GM12878 (cell line): Measurements from ENCODE around the gene COL4A1. TPM values are rescaled to one million over a fixed set of nuclear protein-coding genes. Genes with fewer than 3 reads are reported as not detected.

Source experiments
- ATAC-seq: fragments of 200-7000 bp; cut with Tn5 transposase; 3 replicates; pipeline ENCODE4 v1.9.1; 2020; ENCODE audit warnings: mild to moderate bottlenecking, moderate library complexity
- BruUV-seq: library from RNA; stranded (reverse); fragments of 400-500 nt; replicated peaks from 2 replicates; lab custom pipeline; 2021; lab: Mats Ljungman, UMichigan
- CTCF ChIA-PET: fragments of 300-600 bp; sonication (Branson Sonifier 250); formaldehyde crosslinking; extraction: SDS; loops from one replicate; lab custom pipeline; 2021; ENCODE audit warnings: inconsistent platforms; lab: Yijun Ruan, JAX
- POLR2A ChIA-PET: fragments of 350-600 bp; formaldehyde crosslinking; extraction: SDS; loops from one replicate; lab custom pipeline; 2021; ENCODE audit warnings: inconsistent platforms; lab: Charles Lee
- RAD21 ChIA-PET: fragments of 300-600 bp; sonication (Branson Sonifier 250); formaldehyde crosslinking; loops from one replicate; lab custom pipeline; 2023; ENCODE audit warnings: antibody characterized with exemption; ENCODE audit not compliant: unreplicated experiment; lab: Charles Lee
- SMC1A ChIA-PET: fragments of 300-600 bp; sonication (Branson Sonifier 250); formaldehyde crosslinking; loops from one replicate; lab custom pipeline; 2023; ENCODE audit not compliant: unreplicated experiment, uncharacterized antibody; lab: Charles Lee
- DNase-seq: peaks from one replicate; pipeline ENCODE4 v3.0.0-alpha.2; 2011; ENCODE audit warnings: low read depth, low spot score
- FAIRE-seq: peaks from 3 replicates; lab custom pipeline; 2011; peaks lifted over from hg19 to GRCh38; lab: Jason Lieb, UNC
- H2AFZ ChIP-seq: 2 replicates; pipeline ENCODE4 v1.6.0; 2011; ENCODE audit warnings: low read depth, low read length, control low read depth; ENCODE audit not compliant: control insufficient read depth
- H3K27ac ChIP-seq: 2 replicates; pipeline ENCODE4 v1.5.1; 2011; ENCODE audit warnings: control low read depth; ENCODE audit not compliant: control insufficient read depth, insufficient read depth
- H3K27me3 ChIP-seq, 2 experiments: replicated peaks in 1 of 2; 2 replicates each; pipeline versions ENCODE4 v1.6.0 to v1.6.1; 2011; ENCODE audit warnings: low read length in 1 of 2; ENCODE audit not compliant: control insufficient read depth in 2 of 2, insufficient read depth in 2 of 2
- H3K36me3 ChIP-seq, 2 experiments: 2 replicates each; pipeline ENCODE4 v1.5.1; 2011; ENCODE audit warnings: low read length in 1 of 2; ENCODE audit not compliant: control insufficient read depth in 2 of 2, insufficient read depth in 2 of 2
- H3K4me1 ChIP-seq: 2 replicates; pipeline ENCODE4 v1.6.1; 2011; ENCODE audit warnings: mild to moderate bottlenecking, low read length, moderate library complexity, mixed read lengths; ENCODE audit not compliant: control insufficient read depth, insufficient read depth
- H3K4me2 ChIP-seq: 2 replicates; pipeline ENCODE4 v1.6.0; 2011; ENCODE audit warnings: control low read depth; ENCODE audit not compliant: control insufficient read depth, insufficient read depth
- H3K4me3 ChIP-seq: fragments of 200-600 bp; sonication (generic); 2 replicates; pipeline ENCODE4 v1.5.1; 2016
- H3K79me2 ChIP-seq: 2 replicates; pipeline ENCODE4 v1.6.0; 2011; ENCODE audit warnings: low read length; ENCODE audit not compliant: control insufficient read depth, insufficient read depth
- H3K9ac ChIP-seq: 2 replicates; pipeline ENCODE4 v1.8.0; 2011; ENCODE audit warnings: low read length, control low read depth, mixed read lengths; ENCODE audit not compliant: control insufficient read depth, insufficient read depth
- H3K9me3 ChIP-seq: replicated peaks from 3 replicates; pipeline ENCODE4 v1.5.1; 2011; ENCODE audit warnings: mild to moderate bottlenecking, low read length; ENCODE audit not compliant: control insufficient read depth, insufficient read depth
- H4K20me1 ChIP-seq: 2 replicates; pipeline ENCODE4 v1.6.0; 2011; ENCODE audit not compliant: control insufficient read depth, insufficient read depth
- CHD2 ChIP-seq: IDR thresholded peaks from 2 replicates; pipeline ENCODE4 v1.6.1; 2011; ENCODE audit warnings: low read depth, low read length, improper control_type of control experiment, borderline replicate concordance
- FOXM1 ChIP-seq: IDR thresholded peaks from 2 replicates; pipeline ENCODE4 v1.6.1; 2012; ENCODE audit warnings: low read depth, mild to moderate bottlenecking, inconsistent platforms, low read length, moderate library complexity
- GABPA ChIP-seq: IDR thresholded peaks from 2 replicates; pipeline ENCODE4 v1.6.1; 2014; ENCODE audit warnings: antibody characterized with exemption, low read depth, mild to moderate bottlenecking, inconsistent platforms
- JUNB ChIP-seq: IDR thresholded peaks from 2 replicates; pipeline ENCODE4 v1.6.1; 2016; ENCODE audit warnings: antibody characterized with exemption, mild to moderate bottlenecking
- LARP7 ChIP-seq: fragments of 450-650 bp; IDR thresholded peaks from 2 replicates; pipeline ENCODE4 v1.6.1; 2017; ENCODE audit warnings: mild to moderate bottlenecking
- NFYA ChIP-seq: IDR thresholded peaks from 2 replicates; pipeline ENCODE4 v1.6.1; 2011; ENCODE audit warnings: low read depth, mild to moderate bottlenecking, low read length, improper control_type of control experiment, borderline replicate concordance
- NRF1 ChIP-seq: conservative IDR thresholded peaks from 2 replicates; pipeline ENCODE4 v1.6.1; 2011; ENCODE audit warnings: mild to moderate bottlenecking, low read depth, low read length, improper control_type of control experiment
- PML ChIP-seq: IDR thresholded peaks from 2 replicates; pipeline ENCODE4 v1.6.1; 2012; ENCODE audit warnings: low read length, inconsistent platforms
- RBBP5 ChIP-seq: fragments of 200-600 bp; sonication (generic); conservative IDR thresholded peaks from 2 replicates; pipeline ENCODE4 v1.6.1; 2016
- SMAD1 ChIP-seq: fragments of 450-650 bp; IDR thresholded peaks from 2 replicates; pipeline ENCODE4 v1.6.1; 2018; ENCODE audit warnings: mild to moderate bottlenecking, low read depth; ENCODE audit not compliant: partially characterized antibody
- STAT3 ChIP-seq: IDR thresholded peaks from 2 replicates; pipeline ENCODE4 v1.6.1; 2011; ENCODE audit warnings: low read depth, low read length, improper control_type of control experiment
- SUPT20H ChIP-seq: IDR thresholded peaks from 2 replicates; pipeline ENCODE4 v1.6.1; 2011; ENCODE audit warnings: low read depth, mild to moderate bottlenecking, low read length, moderate library complexity, borderline replicate concordance; ENCODE audit not compliant: control insufficient read depth
- TCF12 ChIP-seq: IDR thresholded peaks from 2 replicates; pipeline ENCODE4 v1.6.1; 2011; ENCODE audit warnings: low read depth, mild to moderate bottlenecking, low read length
- WGBS: methylation state at CpG from one replicate; pipeline ENCODE4 v1.1.6; 2016; ENCODE audit warnings: low lambda C conversion rate; ENCODE audit not compliant: insufficient replicate concordance, insufficient coverage; ENCODE audit errors: missing lambda C conversion rate; 5-methylcytosine and 5-hydroxymethylcytosine counted together
- in situ Hi-C: fragments of 300-500 bp; cut with MboI; formaldehyde crosslinking; loops from 9 replicates; pipeline ENCODE4 v1.14.3; 2018; ENCODE audit warnings: mixed read lengths
- intact Hi-C: fragments of 100-400 bp; cut with micrococcal nuclease; formaldehyde crosslinking; loops from one replicate; pipeline ENCODE4 v1.14.2; 2022; ENCODE audit not compliant: unreplicated experiment
- polyA plus RNA-seq, 11 experiments: library from polyadenylated mRNA; depleted of rRNA in 4 of 11; unstranded in 6 of 11; stranded (reverse) in 5 of 11; fragments of >200 nt; fragmentation: Nextera tagmentation in 4 of 11; fragmentation: Illumina TruSeq in 1 of 11; extraction: Ambion mirVana in 4 of 11; extraction: Trizol in 1 of 11; gene quantifications; 1 replicate in 1 of 11; 2 replicates in 10 of 11; pipeline versions ENCODE4 v1.2.1 to v1.2.3, GENCODE V29; 2011 to 2016; ENCODE audit warnings: inconsistent platforms in 2 of 11, missing spikeins in 2 of 11, low read depth in 1 of 11
- total RNA-seq, 4 experiments: library from RNA; depleted of rRNA in 3 of 4; stranded (reverse); fragments of >200 nt in 3 of 4; fragmentation: Illumina TruSeq in 1 of 4; extraction: Trizol in 1 of 4; gene quantifications; 2 replicates each; pipeline versions ENCODE4 v1.2.1 to v1.2.3, GENCODE V29; 2013 to 2021
- TF ChIP-seq, protein P1 (sequence below): fragments of 450-650 bp; IDR thresholded peaks from 2 replicates; pipeline ENCODE4 v1.6.1; 2017; ENCODE audit warnings: mild to moderate bottlenecking, moderate library complexity
- TF ChIP-seq, protein P2 (sequence below): fragments of 450-650 bp; IDR thresholded peaks from 2 replicates; pipeline ENCODE4 v1.6.1; 2017; ENCODE audit warnings: mild to moderate bottlenecking, moderate library complexity

COL4A1 gene
- total and polyA plus RNA-seq, 10 of the 15 experiments (the other 5 are each of a cell fraction or from before 2014, with no cell fraction given), result 0.07 to 0.31 (median 0.13) TPM; not detected in 6

DNA sequence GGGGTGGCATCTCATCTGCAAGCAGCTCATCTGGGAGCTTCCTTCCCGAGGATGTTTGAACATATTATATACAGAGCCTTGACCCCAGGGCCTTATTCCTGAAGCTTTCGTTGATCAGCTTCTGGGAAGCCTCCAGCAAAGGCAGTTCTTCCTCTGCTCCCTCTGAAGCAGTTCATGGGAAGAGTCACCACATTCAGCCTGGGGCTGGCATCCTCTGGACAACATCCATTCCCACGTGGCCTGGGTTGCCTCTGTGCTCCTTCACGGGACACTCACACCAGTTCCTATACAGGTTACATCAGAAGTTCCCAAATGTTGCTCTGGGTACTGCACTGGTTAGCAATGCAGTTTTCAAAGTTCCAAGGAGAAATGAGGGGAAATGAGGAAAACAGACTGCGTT is 29.7 kb upstream of the COL4A1 start:
- Histone ChIP-seq H3K9me3 (peaks cover 5% of the 10 kb centered on the region; the same call in 2 of the 3 replicates), H3K79me2 (no peaks in the 10 kb centered on the region), H3K27me3 (no peaks in the 10 kb centered on the region; a peak in 1 of 4 replicates), H3K4me1 (peaks cover 5% of the 10 kb centered on the region), H3K4me2 (no peak overlapping the region), H3K36me3 (no peaks in the 10 kb centered on the region), H3K9ac (no peak overlapping the region), H3K4me3 (no peak overlapping the region), H4K20me1 (no peaks in the 10 kb centered on the region), H3K27ac (no peak overlapping the region), H2AFZ (no peak overlapping the region)
- FAIRE-seq (no peak), ATAC-seq (no peak), DNase-seq (no peak)
- ChIA-PET SMC1A (no interaction called here), POLR2A (no interaction called here), RAD21 (no interaction called here), CTCF (no interaction called here)
- intact Hi-C loops, result no loop called here
- 21% methylated on average over 5 of the region's 5 CpGs for WGBS
- no TSS peak for BruUV-seq
- in situ Hi-C loops, result no loop called here
- TF ChIP-seq CHD2, result no peak
- TF ChIP-seq RBBP5, result no peak
- TF ChIP-seq TCF12, result no peak
- no peak for TF ChIP-seq JUNB
- no peak for TF ChIP-seq GABPA
- TF ChIP-seq SMAD1, result no peak
- TF ChIP-seq FOXM1, result no peak
- TF ChIP-seq NRF1, result no peak
- TF ChIP-seq PML, result no peak
- TF ChIP-seq, protein P1, sequence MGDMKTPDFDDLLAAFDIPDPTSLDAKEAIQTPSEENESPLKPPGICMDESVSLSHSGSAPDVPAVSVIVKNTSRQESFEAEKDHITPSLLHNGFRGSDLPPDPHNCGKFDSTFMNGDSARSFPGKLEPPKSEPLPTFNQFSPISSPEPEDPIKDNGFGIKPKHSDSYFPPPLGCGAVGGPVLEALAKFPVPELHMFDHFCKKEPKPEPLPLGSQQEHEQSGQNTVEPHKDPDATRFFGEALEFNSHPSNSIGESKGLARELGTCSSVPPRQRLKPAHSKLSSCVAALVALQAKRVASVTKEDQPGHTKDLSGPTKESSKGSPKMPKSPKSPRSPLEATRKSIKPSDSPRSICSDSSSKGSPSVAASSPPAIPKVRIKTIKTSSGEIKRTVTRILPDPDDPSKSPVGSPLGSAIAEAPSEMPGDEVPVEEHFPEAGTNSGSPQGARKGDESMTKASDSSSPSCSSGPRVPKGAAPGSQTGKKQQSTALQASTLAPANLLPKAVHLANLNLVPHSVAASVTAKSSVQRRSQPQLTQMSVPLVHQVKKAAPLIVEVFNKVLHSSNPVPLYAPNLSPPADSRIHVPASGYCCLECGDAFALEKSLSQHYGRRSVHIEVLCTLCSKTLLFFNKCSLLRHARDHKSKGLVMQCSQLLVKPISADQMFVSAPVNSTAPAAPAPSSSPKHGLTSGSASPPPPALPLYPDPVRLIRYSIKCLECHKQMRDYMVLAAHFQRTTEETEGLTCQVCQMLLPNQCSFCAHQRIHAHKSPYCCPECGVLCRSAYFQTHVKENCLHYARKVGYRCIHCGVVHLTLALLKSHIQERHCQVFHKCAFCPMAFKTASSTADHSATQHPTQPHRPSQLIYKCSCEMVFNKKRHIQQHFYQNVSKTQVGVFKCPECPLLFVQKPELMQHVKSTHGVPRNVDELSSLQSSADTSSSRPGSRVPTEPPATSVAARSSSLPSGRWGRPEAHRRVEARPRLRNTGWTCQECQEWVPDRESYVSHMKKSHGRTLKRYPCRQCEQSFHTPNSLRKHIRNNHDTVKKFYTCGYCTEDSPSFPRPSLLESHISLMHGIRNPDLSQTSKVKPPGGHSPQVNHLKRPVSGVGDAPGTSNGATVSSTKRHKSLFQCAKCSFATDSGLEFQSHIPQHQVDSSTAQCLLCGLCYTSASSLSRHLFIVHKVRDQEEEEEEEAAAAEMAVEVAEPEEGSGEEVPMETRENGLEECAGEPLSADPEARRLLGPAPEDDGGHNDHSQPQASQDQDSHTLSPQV, result no peak
- no peak for TF ChIP-seq STAT3
- TF ChIP-seq, protein P2, sequence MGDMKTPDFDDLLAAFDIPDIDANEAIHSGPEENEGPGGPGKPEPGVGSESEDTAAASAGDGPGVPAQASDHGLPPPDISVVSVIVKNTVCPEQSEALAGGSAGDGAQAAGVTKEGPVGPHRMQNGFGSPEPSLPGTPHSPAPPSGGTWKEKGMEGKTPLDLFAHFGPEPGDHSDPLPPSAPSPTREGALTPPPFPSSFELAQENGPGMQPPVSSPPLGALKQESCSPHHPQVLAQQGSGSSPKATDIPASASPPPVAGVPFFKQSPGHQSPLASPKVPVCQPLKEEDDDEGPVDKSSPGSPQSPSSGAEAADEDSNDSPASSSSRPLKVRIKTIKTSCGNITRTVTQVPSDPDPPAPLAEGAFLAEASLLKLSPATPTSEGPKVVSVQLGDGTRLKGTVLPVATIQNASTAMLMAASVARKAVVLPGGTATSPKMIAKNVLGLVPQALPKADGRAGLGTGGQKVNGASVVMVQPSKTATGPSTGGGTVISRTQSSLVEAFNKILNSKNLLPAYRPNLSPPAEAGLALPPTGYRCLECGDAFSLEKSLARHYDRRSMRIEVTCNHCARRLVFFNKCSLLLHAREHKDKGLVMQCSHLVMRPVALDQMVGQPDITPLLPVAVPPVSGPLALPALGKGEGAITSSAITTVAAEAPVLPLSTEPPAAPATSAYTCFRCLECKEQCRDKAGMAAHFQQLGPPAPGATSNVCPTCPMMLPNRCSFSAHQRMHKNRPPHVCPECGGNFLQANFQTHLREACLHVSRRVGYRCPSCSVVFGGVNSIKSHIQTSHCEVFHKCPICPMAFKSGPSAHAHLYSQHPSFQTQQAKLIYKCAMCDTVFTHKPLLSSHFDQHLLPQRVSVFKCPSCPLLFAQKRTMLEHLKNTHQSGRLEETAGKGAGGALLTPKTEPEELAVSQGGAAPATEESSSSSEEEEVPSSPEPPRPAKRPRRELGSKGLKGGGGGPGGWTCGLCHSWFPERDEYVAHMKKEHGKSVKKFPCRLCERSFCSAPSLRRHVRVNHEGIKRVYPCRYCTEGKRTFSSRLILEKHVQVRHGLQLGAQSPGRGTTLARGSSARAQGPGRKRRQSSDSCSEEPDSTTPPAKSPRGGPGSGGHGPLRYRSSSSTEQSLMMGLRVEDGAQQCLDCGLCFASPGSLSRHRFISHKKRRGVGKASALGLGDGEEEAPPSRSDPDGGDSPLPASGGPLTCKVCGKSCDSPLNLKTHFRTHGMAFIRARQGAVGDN, result no peak
- no peak for TF ChIP-seq LARP7
- TF ChIP-seq NFYA, result no peak
- TF ChIP-seq SUPT20H, result no peak
